Left forelimb (tissue), 1 donor: ENCODE data around the gene BRMS1.

Source experiments
- DNase-seq: peaks from one replicate; pipeline ENCODE4 v3.0.0-alpha.2; 2018; ENCODE audit warnings: low spot score

Gene BRMS1

DNA sequence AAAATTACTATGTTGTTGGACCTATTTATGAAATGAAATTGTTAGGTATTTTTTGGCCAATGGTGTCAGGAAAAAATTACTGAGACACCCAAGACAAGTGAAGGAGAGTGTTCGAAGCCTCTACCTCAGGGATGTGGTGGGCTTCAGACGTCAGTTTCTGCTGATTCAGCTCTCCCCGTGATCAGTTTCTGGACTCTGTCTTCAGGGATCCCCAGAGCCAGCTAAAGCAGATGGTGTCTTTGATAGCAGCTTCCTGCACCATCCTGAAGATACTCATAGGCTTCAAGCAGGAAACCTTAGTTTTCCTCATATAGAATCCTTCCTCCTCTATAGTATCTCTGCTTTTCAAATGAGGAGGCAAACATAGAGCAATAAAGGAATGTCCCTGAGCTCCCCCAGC lies 35.4 kb downstream of the BRMS1 start:
- no peak for DNase-seq

- DNase-seq, result no peak
Measured at GRCh38 chr11:66302656-66303055, 42.2 kb downstream of the BRMS1 start.

DNA sequence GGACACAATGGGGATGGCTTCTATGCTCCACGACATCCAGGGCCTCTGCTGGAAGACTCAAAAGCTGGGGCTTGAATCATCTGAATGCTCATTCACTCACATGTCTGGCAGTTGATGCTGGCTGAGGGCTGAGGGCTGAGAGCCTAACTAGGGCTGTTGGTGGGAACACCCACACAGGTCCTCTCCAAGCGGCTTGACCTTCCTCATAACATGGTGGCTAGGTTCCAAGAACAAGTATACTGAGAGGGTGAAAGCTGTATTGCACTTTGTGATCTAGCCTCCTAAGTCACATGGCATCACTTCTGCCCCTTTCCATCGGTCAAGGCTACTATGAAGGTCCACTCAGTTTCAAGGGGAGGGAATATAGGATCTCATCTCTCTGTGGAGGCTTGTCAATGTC lies 45.7 kb downstream of the BRMS1 start:
- no peak for DNase-seq

- DNase-seq, result no peak
Measured at GRCh38 chr11:66297610-66298009, 47.3 kb downstream of the BRMS1 start.

- DNase-seq, result no peak
Measured at GRCh38 chr11:66294626-66295620, 50.0 kb downstream of the BRMS1 start.

GRCh38 chr11:66293777-66294625 lies 50.9 kb downstream of the BRMS1 start:
- no peak for DNase-seq

DNA sequence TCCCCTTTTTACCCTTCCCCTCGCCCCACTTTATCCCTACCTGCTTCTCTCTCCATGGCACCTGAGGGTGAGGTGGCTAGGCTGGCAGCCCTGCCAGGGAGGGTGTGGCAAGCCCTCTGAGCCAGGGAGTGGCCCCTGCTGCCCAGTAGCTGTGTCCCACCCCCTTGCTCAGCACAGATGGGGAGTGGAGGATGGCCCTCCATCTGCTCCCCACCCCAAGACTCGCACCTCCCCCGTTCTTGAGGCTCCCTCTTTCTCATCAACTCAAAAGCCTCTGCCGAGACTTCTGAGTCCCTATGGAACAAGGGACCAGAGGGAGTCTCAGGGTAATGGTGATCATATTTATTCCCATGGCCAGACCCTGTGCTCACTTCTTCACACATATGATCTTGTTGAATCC lies 51.6 kb downstream of the BRMS1 start:
- no peak for DNase-seq

DNA sequence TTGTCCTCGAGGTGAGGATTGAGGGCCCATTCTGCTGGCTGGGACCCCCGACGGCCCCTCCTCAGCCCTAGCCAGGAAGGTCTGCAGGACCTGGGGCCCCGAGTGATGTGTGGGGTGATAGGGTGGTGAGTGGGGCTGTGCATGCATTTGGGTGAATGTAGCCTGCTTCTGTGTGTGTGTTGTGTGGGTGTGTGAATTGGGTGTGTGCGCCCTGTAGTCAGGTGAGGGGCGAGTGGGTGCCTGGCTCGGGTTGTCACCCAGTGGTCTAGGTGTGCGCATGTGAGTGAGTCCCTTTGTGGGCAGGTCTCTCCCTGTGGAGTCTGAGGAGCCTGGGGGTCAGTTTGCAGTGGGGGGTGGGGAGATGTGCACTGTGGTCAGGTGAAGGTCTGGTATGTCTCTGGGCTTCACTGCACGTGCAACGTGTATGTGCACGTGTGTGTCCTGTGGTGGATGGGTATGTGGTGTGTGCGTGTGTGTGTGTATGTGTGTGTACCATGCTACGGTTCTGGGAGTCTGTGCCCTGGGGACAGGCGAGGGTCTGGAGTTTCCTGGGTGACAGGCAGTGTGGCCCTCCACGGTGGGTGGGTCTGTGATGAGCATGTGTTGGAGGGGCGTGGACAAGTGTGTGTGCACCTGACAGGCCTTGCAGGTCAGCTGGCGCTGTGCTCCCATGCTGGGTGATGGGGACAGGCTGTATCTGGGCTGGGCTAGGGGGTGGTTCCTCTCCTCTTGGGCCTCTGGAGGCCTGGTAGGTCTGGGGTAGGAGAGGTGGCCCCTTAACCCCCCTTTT lies 52.2 kb downstream of the BRMS1 start:
- DNase-seq, result no peak

DNA sequence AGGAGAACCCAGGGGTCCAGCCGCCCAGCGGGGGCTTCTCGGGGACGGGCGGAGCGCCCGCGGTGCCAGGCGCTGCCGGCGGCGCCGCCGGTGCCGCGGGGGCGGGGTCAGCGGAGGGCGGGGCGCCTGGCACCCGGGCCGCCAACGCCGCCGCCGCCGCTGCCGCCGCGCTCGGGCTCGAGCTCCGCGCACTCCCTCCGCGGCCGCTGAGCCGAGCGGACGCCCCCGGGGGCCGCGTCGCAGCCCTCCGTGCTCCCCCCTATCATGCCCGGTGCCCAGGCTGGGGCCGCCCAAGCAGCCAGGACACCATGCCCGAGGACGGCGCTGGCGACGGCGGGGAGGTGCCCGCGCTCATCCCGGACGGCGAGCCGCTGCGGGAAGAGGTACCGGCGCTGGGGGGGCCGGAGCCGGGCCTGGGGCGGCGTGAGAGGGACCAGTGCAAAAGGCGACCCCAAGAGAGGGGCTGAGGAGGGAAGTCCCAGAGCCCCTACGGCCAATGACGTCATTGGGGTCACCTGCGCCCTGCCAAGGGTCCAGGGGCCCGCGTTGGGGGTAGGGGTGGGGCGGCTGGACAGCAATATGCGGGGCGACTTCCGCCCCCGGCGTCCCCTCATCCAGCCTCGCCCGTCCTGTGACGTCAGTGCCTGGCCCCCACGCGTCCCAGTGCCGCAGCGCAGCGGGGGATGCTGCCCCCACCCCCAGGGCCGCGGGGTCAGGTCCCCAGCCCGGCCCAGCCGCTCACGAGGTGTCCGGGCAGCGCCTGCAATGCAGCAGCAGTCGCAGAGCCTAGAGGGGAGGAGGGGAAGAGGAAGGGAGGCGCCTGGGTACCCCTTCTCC lies 53.0 kb downstream of the BRMS1 start, which contains the start of gene TMEM151A:
Gene TMEM151A (plus strand): TSS at position 189 of the 837 bp plus-strand sequence. CDS start 120 bp downstream, at position 309.
- no peak for DNase-seq

DNA sequence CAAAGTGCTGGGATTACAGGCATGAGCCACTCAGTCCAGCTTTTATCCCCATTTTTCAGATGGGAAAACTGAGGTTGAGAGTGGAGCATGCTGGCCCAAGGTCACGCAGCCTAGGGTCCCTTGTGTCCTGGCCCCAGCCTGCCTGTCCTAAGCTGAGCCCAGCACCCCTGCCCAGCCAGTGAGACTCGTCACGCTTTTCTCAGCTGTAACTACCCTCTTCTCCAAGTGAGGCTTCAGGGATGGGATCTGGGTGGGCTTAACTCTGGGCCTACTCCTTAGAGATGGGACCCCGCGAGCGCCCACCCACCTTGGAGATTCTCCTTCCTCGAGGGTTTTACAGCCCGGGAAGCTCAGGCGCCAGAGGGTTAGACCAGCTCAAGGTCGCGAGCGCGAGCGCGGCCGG lies 53.6 kb downstream of the BRMS1 start:
- no peak for DNase-seq

- no peak for DNase-seq
Measured at GRCh38 chr11:66290330-66290621, 54.6 kb downstream of the BRMS1 start.

GRCh38 chr11:66289548-66290329 lies 55.2 kb downstream of the BRMS1 start:
- peak; percentile 90 for DNase-seq

- peak; percentile 98 for DNase-seq
Measured at GRCh38 chr11:66288671-66289547, 56.0 kb downstream of the BRMS1 start, which contains the start of gene YIF1A. Gene YIF1A (minus strand): TSS chr11:66289143. CDS start chr11:66288985, 158 bp downstream.

DNA sequence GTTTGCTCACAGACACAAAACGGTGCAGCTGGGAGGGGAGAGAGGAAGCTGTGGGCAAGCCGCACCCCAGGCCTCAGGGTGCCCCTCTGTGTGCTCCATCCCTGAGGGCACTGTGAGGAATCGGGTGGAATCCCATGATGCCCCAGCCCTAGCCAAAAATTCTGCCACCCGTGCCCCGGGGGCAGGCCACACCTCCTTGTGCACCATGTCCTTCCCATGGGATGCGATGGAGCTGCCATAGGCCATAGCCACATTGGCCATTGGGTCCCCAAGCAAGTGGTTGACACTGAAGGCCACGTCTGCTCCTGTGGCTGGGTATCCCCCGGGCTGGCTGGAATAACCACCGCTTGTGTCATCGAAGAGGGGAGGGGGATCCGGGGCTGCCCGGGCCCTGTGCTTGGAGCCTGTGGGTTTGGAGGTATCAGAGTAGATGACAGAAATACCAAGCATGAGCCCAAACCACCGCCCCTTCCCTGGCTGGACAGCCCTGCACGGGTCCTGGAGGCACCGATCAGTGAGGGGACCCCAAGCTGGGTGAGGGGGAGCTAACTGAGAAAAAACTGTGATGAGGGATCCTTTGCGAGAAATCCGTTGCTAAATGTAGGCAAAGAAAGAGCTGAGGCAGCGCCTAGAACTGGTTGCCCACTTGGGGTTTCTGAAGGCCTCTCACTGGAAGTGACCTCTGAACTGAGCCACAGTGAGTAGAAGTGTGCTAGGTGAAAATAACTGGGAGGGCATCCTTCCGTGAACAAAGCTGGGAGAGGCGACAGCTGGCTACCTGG lies 56.8 kb downstream of the BRMS1 start:
- no peak for DNase-seq
